ENCODE measurements around the gene TRA2B.

DNA sequence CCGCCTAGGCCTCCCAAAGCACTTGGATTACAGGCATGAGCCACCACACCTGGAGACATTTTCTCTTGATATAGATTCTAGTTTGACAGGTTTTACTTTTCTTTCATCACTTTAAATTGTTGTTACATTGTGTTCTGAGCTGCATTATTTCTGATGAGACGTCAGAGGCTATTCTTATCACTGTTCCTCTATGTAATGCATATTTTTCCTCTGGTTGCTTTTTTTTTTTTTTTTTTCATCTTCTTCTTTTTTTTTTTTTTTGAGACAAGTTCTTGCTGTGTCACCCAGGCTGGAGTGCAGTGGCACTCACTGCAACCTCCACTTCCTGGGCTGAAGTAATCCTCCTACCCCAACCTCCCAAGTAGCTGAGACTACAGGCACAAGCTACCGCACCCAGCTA lies 41.2 kb downstream of the TRA2B start:
- no peak for TF ChIP-seq CBX8 (IDR thresholded peaks at IDR 0.05; ENCODE audit: borderline replicate concordance, low read depth, low read length)
- no peak for TF ChIP-seq POLR2AphosphoS5 (IDR thresholded peaks at IDR 0.05; ENCODE audit: low read depth, low read length)
- TF ChIP-seq, protein P1, sequence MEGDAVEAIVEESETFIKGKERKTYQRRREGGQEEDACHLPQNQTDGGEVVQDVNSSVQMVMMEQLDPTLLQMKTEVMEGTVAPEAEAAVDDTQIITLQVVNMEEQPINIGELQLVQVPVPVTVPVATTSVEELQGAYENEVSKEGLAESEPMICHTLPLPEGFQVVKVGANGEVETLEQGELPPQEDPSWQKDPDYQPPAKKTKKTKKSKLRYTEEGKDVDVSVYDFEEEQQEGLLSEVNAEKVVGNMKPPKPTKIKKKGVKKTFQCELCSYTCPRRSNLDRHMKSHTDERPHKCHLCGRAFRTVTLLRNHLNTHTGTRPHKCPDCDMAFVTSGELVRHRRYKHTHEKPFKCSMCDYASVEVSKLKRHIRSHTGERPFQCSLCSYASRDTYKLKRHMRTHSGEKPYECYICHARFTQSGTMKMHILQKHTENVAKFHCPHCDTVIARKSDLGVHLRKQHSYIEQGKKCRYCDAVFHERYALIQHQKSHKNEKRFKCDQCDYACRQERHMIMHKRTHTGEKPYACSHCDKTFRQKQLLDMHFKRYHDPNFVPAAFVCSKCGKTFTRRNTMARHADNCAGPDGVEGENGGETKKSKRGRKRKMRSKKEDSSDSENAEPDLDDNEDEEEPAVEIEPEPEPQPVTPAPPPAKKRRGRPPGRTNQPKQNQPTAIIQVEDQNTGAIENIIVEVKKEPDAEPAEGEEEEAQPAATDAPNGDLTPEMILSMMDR (IDR thresholded peaks at IDR 0.05; ENCODE audit: control extremely low read depth in 1 of 3, insufficient read depth in 1 of 3, low read depth in 1 of 3, low read length in 3 of 3), result no peak
- no peak for TF ChIP-seq RFX5 (IDR thresholded peaks at IDR 0.05; ENCODE audit: borderline replicate concordance, low read depth, low read length)
- TF ChIP-seq JUND (IDR thresholded peaks at IDR 0.05; ENCODE audit: low read length), result no peak
- TF ChIP-seq TAF1 (IDR thresholded peaks at IDR 0.05; ENCODE audit: low read depth, low read length), result no peak
- TF ChIP-seq, protein P2, sequence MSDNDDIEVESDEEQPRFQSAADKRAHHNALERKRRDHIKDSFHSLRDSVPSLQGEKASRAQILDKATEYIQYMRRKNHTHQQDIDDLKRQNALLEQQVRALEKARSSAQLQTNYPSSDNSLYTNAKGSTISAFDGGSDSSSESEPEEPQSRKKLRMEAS (IDR thresholded peaks at IDR 0.05), result no peak
- no peak for TF ChIP-seq POLR2A (IDR thresholded peaks at IDR 0.05; ENCODE audit: control extremely low read depth in 1 of 2, low read depth in 2 of 2, low read length in 2 of 2)
- no peak for TF ChIP-seq NRF1 (IDR thresholded peaks at IDR 0.05; ENCODE audit: low read depth, low read length)

Measured in H1 (cell line).